Natural killer cell (primary cell): ENCODE data around the gene DERA. TPM values are rescaled to one million over a fixed set of nuclear protein-coding genes. Genes with fewer than 3 reads are reported as not detected.

ENCODE experiments used
- ATAC-seq, 3 donors: fragments of 150-1000 bp in 2 of 3; fragments of 200-7000 bp in 1 of 3; cut with Tn5 transposase; 1 replicate in 1 of 3; 2 replicates in 2 of 3; pipeline ENCODE4 v1.10.0; 2021; ENCODE audit warnings: mild to moderate bottlenecking in 2 of 3, moderate library complexity in 2 of 3
- DNase-seq, 2 donors: peaks; one replicate each; pipeline versions ENCODE4 v3.0.0 to v3.0.0-alpha.2; 2013 to 2021; ENCODE audit warnings: mixed read lengths in 1 of 2
- H3K27ac ChIP-seq: one replicate; pipeline ENCODE4 v1.5.1; 2013; ENCODE audit warnings: mild to moderate bottlenecking, low read length
- H3K27me3 ChIP-seq: one replicate; pipeline ENCODE4 v1.6.1; 2013; ENCODE audit warnings: low read length; ENCODE audit not compliant: control insufficient read depth, insufficient read depth
- H3K36me3 ChIP-seq: one replicate; pipeline ENCODE4 v1.6.1; 2013; ENCODE audit warnings: low read length; ENCODE audit not compliant: control insufficient read depth, insufficient read depth
- H3K4me1 ChIP-seq: one replicate; pipeline ENCODE4 v1.6.1; 2013; ENCODE audit warnings: low read length; ENCODE audit not compliant: control insufficient read depth, insufficient read depth
- H3K4me3 ChIP-seq: one replicate; pipeline ENCODE4 v1.5.1; 2013; ENCODE audit warnings: low read length
- H3K9me3 ChIP-seq: one replicate; pipeline ENCODE4 v1.6.1; 2013; ENCODE audit warnings: low read length; ENCODE audit not compliant: control insufficient read depth, insufficient read depth
- H3K27ac Mint-ChIP-seq, 2 donors: one replicate each; pipeline ENCODE4 v1.8.0; 2022; ENCODE audit warnings: mild to moderate bottlenecking in 2 of 2, mixed read lengths in 2 of 2, moderate library complexity in 1 of 2
- H3K27me3 Mint-ChIP-seq, 2 donors: one replicate each; pipeline ENCODE4 v1.8.0; 2022; ENCODE audit warnings: low read depth in 2 of 2, mixed read lengths in 2 of 2
- H3K36me3 Mint-ChIP-seq: one replicate; pipeline ENCODE4 v1.8.0; 2022; ENCODE audit warnings: mixed read lengths
- H3K4me1 Mint-ChIP-seq, 2 donors: one replicate each; pipeline ENCODE4 v1.8.0; 2022; ENCODE audit warnings: mixed read lengths in 2 of 2
- H3K4me3 Mint-ChIP-seq: one replicate; pipeline ENCODE4 v1.8.0; 2022; ENCODE audit warnings: mild to moderate bottlenecking, moderate library complexity, mixed read lengths
- H3K9me3 Mint-ChIP-seq, 2 donors: one replicate each; pipeline ENCODE4 v1.8.0; 2022; ENCODE audit warnings: mixed read lengths in 2 of 2
- WGBS: methylation state at CpG from one replicate; pipeline ENCODE4 v1.1.7; 2013; ENCODE audit warnings: missing lambda C conversion rate; ENCODE audit not compliant: insufficient coverage; 5-methylcytosine and 5-hydroxymethylcytosine counted together
- intact Hi-C: fragments of 100-400 bp; cut with micrococcal nuclease; formaldehyde crosslinking; loops from one replicate; pipeline ENCODE4 v1.14.2; 2022
- total RNA-seq, 4 donors: library from RNA; stranded (reverse); fragments of 120-200 nt in 1 of 4; gene quantifications; one replicate each; pipeline versions ENCODE4 v1.2.3 to v1.2.4, GENCODE V29; 2013 to 2022
- TF ChIP-seq, protein P1 (sequence below): fragments of 200-600 bp; IDR thresholded peaks from one replicate; pipeline ENCODE4 v1.8.0; 2022; ENCODE audit warnings: antibody characterized with exemption

Gene DERA
- total RNA-seq, 3 donors from 2014 or later (not counting 1 experiment from before 2014, with no cell fraction given) = 15.6 to 22.1 (median 20.4) TPM

DNA sequence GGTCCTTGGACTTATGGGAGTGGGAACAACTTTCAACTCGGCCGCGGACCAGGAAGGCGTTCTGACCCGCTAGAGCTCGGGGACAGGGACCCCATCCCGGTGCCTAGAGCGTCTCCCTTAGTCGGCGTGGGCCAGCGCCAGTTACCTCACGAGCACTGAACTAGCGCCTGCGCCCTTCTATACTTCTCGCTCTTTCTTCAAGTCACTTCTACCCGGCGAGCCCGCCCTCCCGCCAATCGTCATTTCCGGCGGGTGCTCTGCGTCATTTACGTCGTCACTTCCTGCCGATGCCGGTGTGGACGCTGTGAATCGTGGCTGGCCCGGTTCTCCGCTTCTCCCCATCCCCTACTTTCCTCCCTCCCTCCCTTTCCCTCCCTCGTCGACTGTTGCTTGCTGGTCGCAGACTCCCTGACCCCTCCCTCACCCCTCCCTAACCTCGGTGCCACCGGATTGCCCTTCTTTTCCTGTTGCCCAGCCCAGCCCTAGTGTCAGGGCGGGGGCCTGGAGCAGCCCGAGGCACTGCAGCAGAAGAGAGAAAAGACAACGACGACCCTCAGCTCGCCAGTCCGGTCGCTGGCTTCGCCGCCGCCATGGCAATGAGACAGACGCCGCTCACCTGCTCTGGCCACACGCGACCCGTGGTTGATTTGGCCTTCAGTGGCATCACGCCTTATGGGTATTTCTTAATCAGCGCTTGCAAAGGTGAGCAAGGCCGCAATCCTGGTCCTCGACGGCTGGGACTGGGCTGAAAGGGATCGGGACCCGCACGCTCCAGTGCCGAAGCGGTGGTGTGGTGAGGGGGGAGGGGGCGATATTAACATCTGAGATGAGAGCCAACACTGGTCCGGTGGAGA, 28.8 kb upstream of the DERA start, which contains the start of gene STRAP:
TSS of gene STRAP (plus strand) at position 270 of the 854 bp plus-strand sequence. CDS start at position 591, 321 bp downstream.
- Histone ChIP-seq H3K4me1 (peaks cover 16% of the 10 kb centered on the region), H3K9me3 (no peaks in the 10 kb centered on the region), H3K4me3 (peak within 1 kb of the TSS; percentile 95), H3K27ac (peak within 1 kb of the TSS; percentile 99), H3K36me3 (peaks cover 9% of the 10 kb centered on the region), H3K27me3 (no peaks in the 10 kb centered on the region)
- peak within 1 kb of the TSS; percentile 98 to 99 for H3K27ac Mint-ChIP-seq
- peaks cover 37 to 57% of the 10 kb centered on the region in 2 donors for H3K4me1 Mint-ChIP-seq
- DNase-seq (peak; percentile 97 to 98), ATAC-seq (peak; percentile 91 to 98 (median 91))
- H3K9me3 Mint-ChIP-seq = no peaks in the 10 kb centered on the region
- intact Hi-C loops = loop anchor here (1.0 to 5.0 kb wide), 3 partner anchors 29 to 1080 kb away; partner anchors contain the start of genes C12orf60, DERA, EPS8 and WBP11
- H3K4me3 Mint-ChIP-seq = peak within 1 kb of the TSS; percentile 96
- no peaks in the 10 kb centered on the region for H3K36me3 Mint-ChIP-seq
- H3K27me3 Mint-ChIP-seq = peaks cover 0 to 8% of the 10 kb centered on the region in 2 donors
- TF ChIP-seq, protein P1, sequence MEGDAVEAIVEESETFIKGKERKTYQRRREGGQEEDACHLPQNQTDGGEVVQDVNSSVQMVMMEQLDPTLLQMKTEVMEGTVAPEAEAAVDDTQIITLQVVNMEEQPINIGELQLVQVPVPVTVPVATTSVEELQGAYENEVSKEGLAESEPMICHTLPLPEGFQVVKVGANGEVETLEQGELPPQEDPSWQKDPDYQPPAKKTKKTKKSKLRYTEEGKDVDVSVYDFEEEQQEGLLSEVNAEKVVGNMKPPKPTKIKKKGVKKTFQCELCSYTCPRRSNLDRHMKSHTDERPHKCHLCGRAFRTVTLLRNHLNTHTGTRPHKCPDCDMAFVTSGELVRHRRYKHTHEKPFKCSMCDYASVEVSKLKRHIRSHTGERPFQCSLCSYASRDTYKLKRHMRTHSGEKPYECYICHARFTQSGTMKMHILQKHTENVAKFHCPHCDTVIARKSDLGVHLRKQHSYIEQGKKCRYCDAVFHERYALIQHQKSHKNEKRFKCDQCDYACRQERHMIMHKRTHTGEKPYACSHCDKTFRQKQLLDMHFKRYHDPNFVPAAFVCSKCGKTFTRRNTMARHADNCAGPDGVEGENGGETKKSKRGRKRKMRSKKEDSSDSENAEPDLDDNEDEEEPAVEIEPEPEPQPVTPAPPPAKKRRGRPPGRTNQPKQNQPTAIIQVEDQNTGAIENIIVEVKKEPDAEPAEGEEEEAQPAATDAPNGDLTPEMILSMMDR = no peak
- under 1% methylated on average over 61 of the region's 63 CpGs for WGBS

DNA sequence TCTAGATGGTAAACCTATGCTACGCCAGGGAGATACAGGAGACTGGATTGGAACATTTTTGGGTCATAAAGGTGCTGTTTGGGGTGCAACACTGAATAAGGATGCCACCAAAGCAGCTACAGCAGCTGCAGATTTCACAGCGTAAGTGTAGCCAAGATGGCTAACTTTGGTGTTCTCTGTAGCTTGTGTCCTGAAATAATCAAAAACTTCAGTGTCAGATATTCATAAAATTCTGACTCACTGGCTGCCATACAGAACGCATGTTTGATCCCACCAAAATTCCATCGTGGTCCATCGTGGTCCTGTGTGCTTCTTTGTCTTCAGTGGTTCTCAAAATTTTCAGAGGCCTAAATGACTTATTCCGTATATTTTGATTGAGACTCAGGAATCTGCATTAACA, 27.6 kb upstream of the DERA start:
- peaks cover 16% of the 10 kb centered on the region for H3K4me1 ChIP-seq
- peak overlapping the region; percentile 98 to 99 for H3K27ac Mint-ChIP-seq
- ATAC-seq (no peak), DNase-seq (peak in 1 of 2 donors; percentile 26)
- 75% methylated on average over 6 of the region's 6 CpGs for WGBS
- peak overlapping the region; percentile 96 for H3K4me3 Mint-ChIP-seq
- H3K9me3 ChIP-seq = no peaks in the 10 kb centered on the region
- no peaks in the 10 kb centered on the region for H3K9me3 Mint-ChIP-seq
- no peak overlapping the region for H3K27ac ChIP-seq
- H3K27me3 Mint-ChIP-seq = no peaks in the 10 kb centered on the region
- intact Hi-C loops = loop anchor here (2.0 to 5.0 kb wide), 2 partner anchors 95 to 1081 kb away; partner anchors contain the start of genes C12orf60, EPS8 and WBP11
- H3K36me3 ChIP-seq = peaks cover 11% of the 10 kb centered on the region
- H3K4me1 Mint-ChIP-seq = peaks cover 48 to 68% of the 10 kb centered on the region in 2 donors
- H3K27me3 ChIP-seq = no peaks in the 10 kb centered on the region
- TF ChIP-seq, protein P1 = no peak
- H3K36me3 Mint-ChIP-seq = no peaks in the 10 kb centered on the region
- H3K4me3 ChIP-seq = no peak overlapping the region

DNA sequence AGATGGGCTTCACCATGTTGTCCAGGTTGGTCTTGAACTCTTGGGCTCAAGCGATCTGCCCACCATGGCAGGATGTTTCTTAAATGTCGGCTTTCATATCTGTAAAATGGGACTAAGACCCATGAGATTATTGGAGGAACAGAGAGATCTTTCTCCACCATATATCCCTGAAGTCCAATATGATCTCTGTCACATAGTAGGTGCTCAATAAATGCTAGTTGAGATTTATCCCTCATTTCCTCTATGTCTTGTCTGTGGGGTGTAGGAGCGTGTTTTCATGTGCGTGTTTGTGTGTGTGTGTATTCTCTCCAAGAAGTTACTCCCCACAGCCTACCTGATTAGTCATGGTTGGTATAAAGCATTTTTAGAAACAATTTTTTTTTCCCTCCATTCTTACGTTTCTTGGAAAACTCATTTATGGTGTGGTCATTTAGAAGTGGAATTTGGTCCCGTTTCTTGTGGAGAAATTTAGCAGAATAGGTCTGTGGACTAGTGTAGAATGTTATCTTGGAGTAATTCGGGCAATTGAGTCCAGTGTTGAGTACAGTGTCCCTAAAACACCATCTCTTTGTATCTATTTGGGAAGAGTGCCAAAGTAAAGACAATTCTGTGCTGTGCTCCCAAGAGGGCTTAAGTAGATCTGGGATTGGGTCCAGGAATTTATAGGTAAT, 24.6 kb upstream of the DERA start:
- DNase-seq (no peak), ATAC-seq (no peak)
- peaks cover 14% of the 10 kb centered on the region for H3K4me1 ChIP-seq
- H3K4me1 Mint-ChIP-seq = peaks cover 54 to 60% of the 10 kb centered on the region in 2 donors
- H3K9me3 Mint-ChIP-seq = no peaks in the 10 kb centered on the region
- no peaks in the 10 kb centered on the region for H3K27me3 ChIP-seq
- 94% methylated on average over 4 of the region's 7 CpGs for WGBS
- H3K4me3 ChIP-seq = no peak overlapping the region
- H3K27ac Mint-ChIP-seq = peak overlapping the region; percentile 8 to 30
- H3K27ac ChIP-seq = no peak overlapping the region
- no peaks in the 10 kb centered on the region for H3K9me3 ChIP-seq
- H3K36me3 Mint-ChIP-seq = peaks cover 7% of the 10 kb centered on the region
- H3K4me3 Mint-ChIP-seq = no peak overlapping the region
- intact Hi-C loops = no loop called here
- no peaks in the 10 kb centered on the region for H3K27me3 Mint-ChIP-seq
- H3K36me3 ChIP-seq = peaks cover 24% of the 10 kb centered on the region
- TF ChIP-seq, protein P1 = no peak
